Fibroblast of lung (primary cell): Measurements from ENCODE around the gene DIO1.

Experiments used
- EZH2 ChIP-seq: IDR thresholded peaks from 2 replicates; pipeline ENCODE4 v1.5.1; 2012; ENCODE audit warnings: low read length, control low read depth, mild to moderate bottlenecking; ENCODE audit errors: missing control alignments
- TF ChIP-seq, protein P1 (sequence below), 2 donors: IDR thresholded peaks in 1 of 2; conservative IDR thresholded peaks in 1 of 2; 1 replicate in 1 of 2; 2 replicates in 1 of 2; pipeline ENCODE4 v1.5.1; 2011 to 2012; ENCODE audit warnings: low read length in 2 of 2, control low read depth in 1 of 2, inconsistent platforms in 1 of 2, low read depth in 1 of 2, mild to moderate bottlenecking in 1 of 2

- TF ChIP-seq, protein P1, sequence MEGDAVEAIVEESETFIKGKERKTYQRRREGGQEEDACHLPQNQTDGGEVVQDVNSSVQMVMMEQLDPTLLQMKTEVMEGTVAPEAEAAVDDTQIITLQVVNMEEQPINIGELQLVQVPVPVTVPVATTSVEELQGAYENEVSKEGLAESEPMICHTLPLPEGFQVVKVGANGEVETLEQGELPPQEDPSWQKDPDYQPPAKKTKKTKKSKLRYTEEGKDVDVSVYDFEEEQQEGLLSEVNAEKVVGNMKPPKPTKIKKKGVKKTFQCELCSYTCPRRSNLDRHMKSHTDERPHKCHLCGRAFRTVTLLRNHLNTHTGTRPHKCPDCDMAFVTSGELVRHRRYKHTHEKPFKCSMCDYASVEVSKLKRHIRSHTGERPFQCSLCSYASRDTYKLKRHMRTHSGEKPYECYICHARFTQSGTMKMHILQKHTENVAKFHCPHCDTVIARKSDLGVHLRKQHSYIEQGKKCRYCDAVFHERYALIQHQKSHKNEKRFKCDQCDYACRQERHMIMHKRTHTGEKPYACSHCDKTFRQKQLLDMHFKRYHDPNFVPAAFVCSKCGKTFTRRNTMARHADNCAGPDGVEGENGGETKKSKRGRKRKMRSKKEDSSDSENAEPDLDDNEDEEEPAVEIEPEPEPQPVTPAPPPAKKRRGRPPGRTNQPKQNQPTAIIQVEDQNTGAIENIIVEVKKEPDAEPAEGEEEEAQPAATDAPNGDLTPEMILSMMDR (conservative IDR thresholded peaks at IDR 0.05 in 1 of 2, IDR thresholded peaks at IDR 0.05 in 1 of 2; ENCODE audit: low read depth in 1 of 2, low read length in 2 of 2) = no peak
- no peak for TF ChIP-seq EZH2
Measured at GRCh38 chr1:53931523-53931922, 37.5 kb downstream of the DIO1 start.
